Gastroesophageal sphincter (tissue), 4 donors: ENCODE measurements around the gene CRYBG3. TPM values are rescaled to one million over a fixed set of nuclear protein-coding genes. Genes with fewer than 3 reads are reported as not detected.

Experiments
- ATAC-seq: fragments of 150-250 bp; one replicate; pipeline ENCODE4 v1.9.1; 2016; ENCODE audit warnings: mild to moderate bottlenecking, moderate library complexity
- H3K27ac ChIP-seq, 4 donors: fragments of 200-600 bp; sonication (generic) in 3 of 4; 1 replicate in 3 of 4; 2 replicates in 1 of 4; pipeline ENCODE4 v1.5.1; 2016 to 2019
- H3K27me3 ChIP-seq: fragments of 200-600 bp; sonication (generic); one replicate; pipeline ENCODE4 v1.5.1; 2019
- H3K36me3 ChIP-seq, 2 donors: fragments of 200-600 bp; sonication (generic); one replicate each; pipeline ENCODE4 v1.5.1; 2019; ENCODE audit warnings: control low read depth in 1 of 2
- H3K4me1 ChIP-seq, 3 donors: fragments of 200-600 bp; sonication (generic); 1 replicate in 2 of 3; 2 replicates in 1 of 3; pipeline ENCODE4 v1.5.1; 2016 to 2019; ENCODE audit warnings: control low read depth in 2 of 3
- H3K4me3 ChIP-seq, 2 donors: fragments of 200-600 bp; sonication (generic); one replicate each; pipeline ENCODE4 v1.5.1; 2019; ENCODE audit warnings: mild to moderate bottlenecking in 1 of 2, moderate library complexity in 1 of 2
- H3K9me3 ChIP-seq, 3 donors: fragments of 200-600 bp; sonication (generic); one replicate each; pipeline ENCODE4 v1.5.1; 2017 to 2019; ENCODE audit warnings: control low read depth in 2 of 3
- EP300 ChIP-seq: sonication (generic); formaldehyde crosslinking; IDR thresholded peaks from one replicate; pipeline ENCODE4 v1.6.1; 2017; ENCODE audit warnings: antibody characterized with exemption, mild to moderate bottlenecking
- POLR2A ChIP-seq, 2 donors: fragments of 450-650 bp; IDR thresholded peaks; one replicate each; pipeline ENCODE4 v1.6.1; 2017; ENCODE audit warnings: antibody characterized with exemption in 2 of 2, mild to moderate bottlenecking in 2 of 2, moderate library complexity in 1 of 2
- POLR2AphosphoS5 ChIP-seq: sonication (generic); formaldehyde crosslinking; IDR thresholded peaks from one replicate; pipeline ENCODE4 v1.6.1; 2017; ENCODE audit warnings: antibody characterized with exemption
- WGBS, 2 donors: methylation state at CpG; one replicate each; pipeline ENCODE4 v1.1.5; 2018; ENCODE audit warnings: low coverage in 1 of 2; 5-methylcytosine and 5-hydroxymethylcytosine counted together
- total RNA-seq, 4 donors: library from RNA; depleted of rRNA; stranded (reverse); fragments of >200 nt; gene quantifications; one replicate each; pipeline ENCODE4 v1.1.0, GENCODE V29; 2016
- TF ChIP-seq, protein P1 (sequence below), 4 experiments: fragments of 200-600 bp in 2 of 4; fragments of 450-650 bp in 2 of 4; sonication (generic) in 1 of 4; IDR thresholded peaks; one replicate each; pipeline ENCODE4 v1.5.1; 2017 to 2019; ENCODE audit warnings: antibody characterized with exemption in 4 of 4, mild to moderate bottlenecking in 2 of 4, moderate library complexity in 2 of 4

The CRYBG3 gene
- total RNA-seq, 4 donors from 2014 or later = 22.2 to 52.4 (median 28.9) TPM

DNA sequence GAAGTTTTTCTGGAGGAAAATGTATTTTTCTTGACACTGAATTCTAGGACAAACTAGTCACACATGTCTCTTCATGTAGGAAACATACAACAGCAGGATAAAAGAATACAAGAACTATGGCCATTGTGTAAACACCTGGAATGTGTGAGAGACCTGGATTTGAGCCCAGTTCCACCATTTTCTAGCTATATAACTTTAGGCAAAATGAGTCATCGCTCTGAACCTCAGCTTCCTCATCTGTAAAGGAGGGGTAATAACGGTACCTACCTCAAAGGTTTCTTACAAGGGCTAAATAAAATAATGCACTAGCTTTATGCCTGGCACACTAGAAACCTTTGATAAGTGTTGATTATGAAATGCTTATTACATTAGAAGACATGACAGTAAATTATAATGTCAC lies 92.6 kb downstream of the CRYBG3 start:
- Histone ChIP-seq H3K4me1 (peaks cover 0 to 9% (median 0%) of the 10 kb centered on the region in 3 donors), H3K9me3 (no peaks in the 10 kb centered on the region), H3K27ac (no peak overlapping the region), H3K36me3 (peaks cover 0 to 69% of the 10 kb centered on the region in 2 donors), H3K27me3 (no peaks in the 10 kb centered on the region), H3K4me3 (no peak overlapping the region)
- WGBS, 2 donors = 52 to 100% methylated on average over 2 of the region's 2 CpGs
- ATAC-seq = no peak
- TF ChIP-seq, protein P1, sequence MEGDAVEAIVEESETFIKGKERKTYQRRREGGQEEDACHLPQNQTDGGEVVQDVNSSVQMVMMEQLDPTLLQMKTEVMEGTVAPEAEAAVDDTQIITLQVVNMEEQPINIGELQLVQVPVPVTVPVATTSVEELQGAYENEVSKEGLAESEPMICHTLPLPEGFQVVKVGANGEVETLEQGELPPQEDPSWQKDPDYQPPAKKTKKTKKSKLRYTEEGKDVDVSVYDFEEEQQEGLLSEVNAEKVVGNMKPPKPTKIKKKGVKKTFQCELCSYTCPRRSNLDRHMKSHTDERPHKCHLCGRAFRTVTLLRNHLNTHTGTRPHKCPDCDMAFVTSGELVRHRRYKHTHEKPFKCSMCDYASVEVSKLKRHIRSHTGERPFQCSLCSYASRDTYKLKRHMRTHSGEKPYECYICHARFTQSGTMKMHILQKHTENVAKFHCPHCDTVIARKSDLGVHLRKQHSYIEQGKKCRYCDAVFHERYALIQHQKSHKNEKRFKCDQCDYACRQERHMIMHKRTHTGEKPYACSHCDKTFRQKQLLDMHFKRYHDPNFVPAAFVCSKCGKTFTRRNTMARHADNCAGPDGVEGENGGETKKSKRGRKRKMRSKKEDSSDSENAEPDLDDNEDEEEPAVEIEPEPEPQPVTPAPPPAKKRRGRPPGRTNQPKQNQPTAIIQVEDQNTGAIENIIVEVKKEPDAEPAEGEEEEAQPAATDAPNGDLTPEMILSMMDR (IDR thresholded peaks at IDR 0.05) = no peak
- TF ChIP-seq POLR2A (IDR thresholded peaks at IDR 0.05) (no peak), POLR2AphosphoS5 (no peak), EP300 (no peak)

DNA sequence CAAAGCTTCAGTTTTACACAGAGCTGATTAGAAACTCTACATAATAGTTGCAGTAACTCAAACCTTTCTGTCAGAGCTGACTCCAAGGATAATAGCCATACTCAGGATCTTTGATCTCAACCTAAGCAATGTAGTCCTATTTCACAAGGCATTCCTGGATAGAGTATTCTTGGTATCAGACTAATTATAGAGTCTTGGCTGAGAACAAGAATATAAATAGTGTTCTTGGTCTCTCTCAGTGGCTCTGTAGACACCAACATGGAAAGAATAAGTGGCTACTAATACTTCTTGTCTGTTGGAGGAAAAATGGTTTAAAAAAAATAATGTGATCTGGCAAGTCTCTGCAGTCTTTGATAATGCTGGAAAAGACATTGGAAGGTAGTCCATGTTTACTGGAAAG lies 94.8 kb downstream of the CRYBG3 start:
- H3K4me3 ChIP-seq = no peak overlapping the region
- H3K9me3 ChIP-seq = no peaks in the 10 kb centered on the region
- peaks cover 0 to 77% of the 10 kb centered on the region in 2 donors for H3K36me3 ChIP-seq
- no peak for ATAC-seq
- no peak overlapping the region for H3K27ac ChIP-seq
- H3K27me3 ChIP-seq = no peaks in the 10 kb centered on the region
- peaks cover 0 to 9% (median 0%) of the 10 kb centered on the region in 3 donors for H3K4me1 ChIP-seq
- TF ChIP-seq POLR2AphosphoS5 = no peak
- TF ChIP-seq EP300 = no peak
- TF ChIP-seq, protein P1 (IDR thresholded peaks at IDR 0.05) = no peak
- TF ChIP-seq POLR2A (IDR thresholded peaks at IDR 0.05) = no peak

DNA sequence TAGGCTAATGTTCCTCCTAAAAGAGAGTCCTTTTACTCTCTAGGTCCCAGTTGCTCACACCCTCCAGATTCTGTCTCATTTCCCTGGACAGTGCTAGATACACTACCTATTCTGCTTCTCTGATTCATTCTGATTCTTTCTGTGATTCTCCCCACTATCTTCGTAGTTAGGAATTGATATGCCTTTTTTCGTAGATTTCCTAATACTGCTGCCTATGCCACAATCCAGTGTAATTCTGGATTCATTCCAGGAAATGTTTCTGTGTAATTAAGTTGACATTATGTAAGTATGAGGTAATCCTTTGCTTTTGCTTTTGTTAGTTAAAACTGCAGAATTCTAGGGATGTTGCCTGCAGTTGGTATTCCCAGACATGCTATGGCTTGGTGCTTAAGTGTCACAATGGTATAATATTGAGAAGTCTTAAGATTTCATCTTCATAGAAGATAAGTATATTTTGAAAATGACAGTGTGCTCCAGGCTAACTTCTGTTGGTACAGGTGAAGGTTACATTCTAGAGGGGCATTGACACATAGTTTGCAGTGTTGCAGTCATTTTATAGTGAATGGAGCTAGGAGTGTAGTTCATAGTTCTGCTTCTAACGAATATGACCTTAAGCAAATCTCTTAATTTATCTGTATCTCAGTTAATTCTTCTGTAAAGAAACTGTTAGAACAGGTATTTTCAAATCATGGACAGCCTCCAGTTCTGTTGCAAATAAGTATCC lies 96.2 kb downstream of the CRYBG3 start:
- TF ChIP-seq EP300 = no peak
- no peak for TF ChIP-seq POLR2A (IDR thresholded peaks at IDR 0.05)
- TF ChIP-seq, protein P1 (IDR thresholded peaks at IDR 0.05) = no peak
- no peak for TF ChIP-seq POLR2AphosphoS5
- Histone ChIP-seq H3K4me3 (no peak overlapping the region), H3K4me1 (peaks cover 0 to 9% (median 0%) of the 10 kb centered on the region in 3 donors), H3K36me3 (peaks cover 0 to 70% of the 10 kb centered on the region in 2 donors), H3K27me3 (no peaks in the 10 kb centered on the region), H3K27ac (no peak overlapping the region), H3K9me3 (no peaks in the 10 kb centered on the region)
- ATAC-seq = peak; percentile 31
- 68 to 80% methylated on average over 3 of the region's 3 CpGs for WGBS, 2 donors

DNA sequence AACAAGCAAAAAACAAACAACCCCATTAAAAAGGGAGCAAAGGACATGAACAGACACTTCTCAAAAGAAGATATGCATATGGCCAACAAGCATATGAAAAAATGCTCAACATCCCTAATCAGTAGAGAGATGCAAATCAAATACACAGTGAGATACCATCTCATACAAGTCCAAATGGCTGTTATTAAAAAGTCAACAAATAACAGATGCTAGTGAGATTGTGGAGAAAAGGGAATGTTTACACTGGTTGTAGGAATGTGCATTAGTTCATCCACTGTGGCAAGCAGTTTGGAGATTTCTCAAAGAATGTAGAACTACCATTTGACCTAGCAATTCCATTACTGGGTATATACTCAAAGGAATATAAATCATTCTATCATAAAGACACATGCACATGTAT lies 105.9 kb downstream of the CRYBG3 start:
- Histone ChIP-seq H3K4me1 (no peaks in the 10 kb centered on the region), H3K9me3 (no peaks in the 10 kb centered on the region), H3K36me3 (peaks cover 0 to 78% of the 10 kb centered on the region in 2 donors), H3K27ac (no peak overlapping the region), H3K27me3 (no peaks in the 10 kb centered on the region), H3K4me3 (no peak overlapping the region)
- TF ChIP-seq EP300 = no peak
- TF ChIP-seq POLR2AphosphoS5 = no peak
- no peak for TF ChIP-seq POLR2A (IDR thresholded peaks at IDR 0.05)
- TF ChIP-seq, protein P1 (IDR thresholded peaks at IDR 0.05) = no peak
- no peak for ATAC-seq

DNA sequence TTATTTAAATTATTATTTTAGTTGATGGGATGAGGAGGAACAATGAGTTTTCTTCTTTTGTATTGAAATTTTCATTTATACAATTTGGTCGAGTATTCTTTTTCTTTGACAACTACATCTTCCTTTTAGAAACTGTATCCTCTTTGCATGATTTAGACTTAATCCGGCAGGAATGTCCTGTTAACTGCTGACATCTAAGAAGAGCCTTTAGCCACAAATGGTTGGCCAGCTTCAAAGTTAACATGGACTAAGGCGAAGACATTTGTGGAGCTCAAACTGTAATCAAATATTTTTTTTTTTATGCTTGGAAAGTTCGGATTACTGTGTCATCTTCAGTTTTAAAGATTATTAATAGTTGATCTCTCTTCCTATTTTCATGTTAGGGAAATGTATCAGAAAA lies 107.2 kb downstream of the CRYBG3 start:
- Histone ChIP-seq H3K36me3 (peaks cover 0 to 79% of the 10 kb centered on the region in 2 donors), H3K27me3 (no peaks in the 10 kb centered on the region), H3K4me3 (no peak overlapping the region), H3K9me3 (no peaks in the 10 kb centered on the region), H3K4me1 (no peaks in the 10 kb centered on the region), H3K27ac (no peak overlapping the region)
- no peak for TF ChIP-seq POLR2AphosphoS5
- 78 to 96% methylated on average over 4 of the region's 4 CpGs for WGBS, 2 donors
- no peak for ATAC-seq
